Measurements from ENCODE around the gene NAGS. TPM values are rescaled to one million over a fixed set of nuclear protein-coding genes. Genes with fewer than 3 reads are reported as not detected.
A peak's percentile ranks its signal among the peaks of the same experiment; 100 is the strongest.
"Not testable (repeated sequence)": the region's sequence is repeated elsewhere in the genome, so short reads cannot be mapped to it uniquely, and the experiment has no call there.

NAGS gene
- total RNA-seq, 1 donor from 2014 or later, result 1.0 TPM

GRCh38 chr17:44044071-44044470 lies 39.6 kb downstream of the NAGS start:
- no peaks in the 10 kb centered on the region for H3K27me3 Mint-ChIP-seq (ENCODE audit: low read depth, unreplicated experiment)
- Histone ChIP-seq H3K4me1 (ENCODE audit: insufficient read depth, low read length) (peaks cover 5% of the 10 kb centered on the region), H2AFZ (ENCODE audit: low read depth, low read length) (no peak overlapping the region), H3K4me3 (ENCODE audit: insufficient read depth, low read depth, low read length) (no peak overlapping the region), H3K36me3 (ENCODE audit: insufficient read depth, low read length) (peaks cover 20% of the 10 kb centered on the region), H3K4me2 (ENCODE audit: low read length) (no peak overlapping the region), H3K9ac (ENCODE audit: low read length) (no peak overlapping the region), H4K20me1 (ENCODE audit: insufficient read depth, low read length) (peaks cover 80% of the 10 kb centered on the region), H3K79me2 (ENCODE audit: insufficient read depth, low read length) (peaks cover 79% of the 10 kb centered on the region), H3K27ac (ENCODE audit: low read depth, low read length) (no peak overlapping the region), H3K9me3 (ENCODE audit: insufficient read depth, low read depth, low read length) (no peaks in the 10 kb centered on the region), H3K27me3 (ENCODE audit: insufficient read depth, low read length) (no peaks in the 10 kb centered on the region)
- no peak overlapping the region for H3K27ac Mint-ChIP-seq (ENCODE audit: unreplicated experiment)
- H3K9me3 Mint-ChIP-seq (ENCODE audit: unreplicated experiment), result no peaks in the 10 kb centered on the region
- peaks cover 37% of the 10 kb centered on the region for H3K4me1 Mint-ChIP-seq (ENCODE audit: low read depth, unreplicated experiment)
- peaks cover 2% of the 10 kb centered on the region for H3K36me3 Mint-ChIP-seq (ENCODE audit: low read depth, unreplicated experiment)
- DNase-seq (ENCODE audit: low read depth), result peak; percentile 29
- no peak for FAIRE-seq
- peak overlapping the region; percentile 41 for H3K4me3 Mint-ChIP-seq (ENCODE audit: unreplicated experiment)
- TF ChIP-seq CTCF (IDR thresholded peaks at IDR 0.05; ENCODE audit: insufficient read depth, low read depth, low read length) (no peak), EZH2 (IDR thresholded peaks at IDR 0.05; ENCODE audit: insufficient read depth, low read length) (no peak)

- H3K36me3 Mint-ChIP-seq (ENCODE audit: low read depth, unreplicated experiment), result peaks cover 5% of the 10 kb centered on the region
- DNase-seq (ENCODE audit: low read depth) (no peak), FAIRE-seq (no peak)
- Histone ChIP-seq H3K4me3 (ENCODE audit: insufficient read depth, low read depth, low read length) (no peak overlapping the region), H4K20me1 (ENCODE audit: insufficient read depth, low read length) (peaks cover 82% of the 10 kb centered on the region), H3K9me3 (ENCODE audit: insufficient read depth, low read depth, low read length) (no peaks in the 10 kb centered on the region), H3K36me3 (ENCODE audit: insufficient read depth, low read length) (peaks cover 23% of the 10 kb centered on the region), H3K4me1 (ENCODE audit: insufficient read depth, low read length) (peaks cover 2% of the 10 kb centered on the region), H3K4me2 (ENCODE audit: low read length) (no peak overlapping the region), H2AFZ (ENCODE audit: low read depth, low read length) (no peak overlapping the region), H3K27me3 (ENCODE audit: insufficient read depth, low read length) (no peaks in the 10 kb centered on the region), H3K27ac (ENCODE audit: low read depth, low read length) (no peak overlapping the region), H3K9ac (ENCODE audit: low read length) (no peak overlapping the region), H3K79me2 (ENCODE audit: insufficient read depth, low read length) (peaks cover 82% of the 10 kb centered on the region)
- peaks cover 28% of the 10 kb centered on the region for H3K4me1 Mint-ChIP-seq (ENCODE audit: low read depth, unreplicated experiment)
- H3K9me3 Mint-ChIP-seq (ENCODE audit: unreplicated experiment), result no peaks in the 10 kb centered on the region
- H3K27me3 Mint-ChIP-seq (ENCODE audit: low read depth, unreplicated experiment), result no peaks in the 10 kb centered on the region
- H3K27ac Mint-ChIP-seq (ENCODE audit: unreplicated experiment), result no peak overlapping the region
- no peak overlapping the region for H3K4me3 Mint-ChIP-seq (ENCODE audit: unreplicated experiment)
- TF ChIP-seq CTCF (IDR thresholded peaks at IDR 0.05; ENCODE audit: insufficient read depth, low read depth, low read length), result no peak
- no peak for TF ChIP-seq EZH2 (IDR thresholded peaks at IDR 0.05; ENCODE audit: insufficient read depth, low read length)
Measured at GRCh38 chr17:44045486-44045885, 41.1 kb downstream of the NAGS start.

GRCh38 chr17:44046893-44047292 lies 42.5 kb downstream of the NAGS start:
- not testable (repeated sequence) for DNase-seq (ENCODE audit: low read depth); H3K27me3 Mint-ChIP-seq (ENCODE audit: low read depth, unreplicated experiment); H3K4me3 ChIP-seq (ENCODE audit: insufficient read depth, low read depth, low read length); H3K9me3 ChIP-seq (ENCODE audit: insufficient read depth, low read depth, low read length); H3K27ac ChIP-seq (ENCODE audit: low read depth, low read length); H3K36me3 Mint-ChIP-seq (ENCODE audit: low read depth, unreplicated experiment); H3K9ac ChIP-seq (ENCODE audit: low read length); H3K9me3 Mint-ChIP-seq (ENCODE audit: unreplicated experiment); FAIRE-seq; H3K4me2 ChIP-seq (ENCODE audit: low read length); H3K27ac Mint-ChIP-seq (ENCODE audit: unreplicated experiment); H3K4me1 ChIP-seq (ENCODE audit: insufficient read depth, low read length); H2AFZ ChIP-seq (ENCODE audit: low read depth, low read length); H3K27me3 ChIP-seq (ENCODE audit: insufficient read depth, low read length)
- Mint-ChIP-seq H3K4me3 (ENCODE audit: unreplicated experiment) (peak overlapping the region; percentile 54), H3K4me1 (ENCODE audit: low read depth, unreplicated experiment) (peaks cover 17% of the 10 kb centered on the region)
- peaks cover 23% of the 10 kb centered on the region for H3K36me3 ChIP-seq (ENCODE audit: insufficient read depth, low read length)
- peaks cover 73% of the 10 kb centered on the region for H4K20me1 ChIP-seq (ENCODE audit: insufficient read depth, low read length)
- H3K79me2 ChIP-seq (ENCODE audit: insufficient read depth, low read length), result peaks cover 80% of the 10 kb centered on the region

All from astrocyte (in vitro differentiated cells and primary cell).